Measurements from ENCODE around the gene NOXO1. TPM values are rescaled to one million over a fixed set of nuclear protein-coding genes. Genes with fewer than 3 reads are reported as not detected.

NOXO1 gene
- total and polyA plus RNA-seq, 9 of the 15 experiments (the other 6 are each of a cell fraction or from before 2014, with no cell fraction given), result not detected

DNA sequence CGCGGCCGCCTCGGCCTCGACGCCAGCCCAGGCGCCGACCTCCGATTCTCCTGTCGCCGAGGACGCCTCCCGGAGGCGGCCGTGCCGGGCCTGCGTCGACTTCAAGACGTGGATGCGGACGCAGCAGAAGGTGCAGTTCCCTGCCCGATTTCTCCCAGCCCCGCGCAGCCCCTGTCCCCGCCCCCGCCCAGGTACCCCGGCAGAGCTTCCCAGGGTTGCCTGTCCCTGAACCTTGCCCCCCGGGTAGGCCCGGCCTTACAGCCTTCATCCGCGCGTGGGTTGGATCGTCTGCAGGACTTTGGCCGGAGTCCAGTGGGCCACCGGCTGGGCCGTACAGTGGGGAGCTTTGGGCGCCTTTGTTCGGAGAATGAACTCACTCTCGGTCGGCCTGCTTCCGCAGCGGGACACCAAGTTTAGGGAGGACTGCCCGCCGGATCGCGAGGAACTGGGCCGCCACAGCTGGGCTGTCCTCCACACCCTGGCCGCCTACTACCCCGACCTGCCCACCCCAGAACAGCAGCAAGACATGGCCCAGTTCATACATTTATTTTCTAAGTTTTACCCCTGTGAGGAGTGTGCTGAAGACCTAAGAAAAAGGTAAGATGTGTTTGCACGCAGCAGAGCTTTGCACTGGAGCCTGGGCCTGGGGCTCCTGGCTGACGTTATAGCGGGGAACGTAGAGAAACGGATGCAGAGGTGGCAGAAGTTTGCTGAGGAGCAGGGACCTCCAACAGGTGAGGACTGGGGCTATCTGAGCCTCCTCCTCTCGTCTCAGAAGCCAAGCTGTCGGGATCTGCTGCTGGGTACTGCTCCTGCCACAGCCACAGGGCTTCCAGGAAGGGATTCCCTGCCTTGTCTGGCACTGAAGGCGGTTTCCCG, 3.3 kb upstream of the NOXO1 start (continued):
- no peak for TF ChIP-seq ZBTB26 (CRISPR knock-in tag; IDR thresholded peaks at IDR 0.05)

- H3K4me1 ChIP-seq (replicated peaks in 1 of 2; ENCODE audit: control insufficient read depth in 2 of 2, insufficient read depth in 2 of 2, low read length in 2 of 2), result peaks cover 6 to 72% of the 10 kb centered on the region in 2 experiments; a peak in 4 of 5 replicates
- peak within 1 kb of the TSS; percentile 70 for H3K4me3 ChIP-seq
- DNase-seq (ENCODE audit: extremely low read depth in 1 of 4, low spot score in 3 of 4) (peak; percentile 92 to 98 (median 94)), FAIRE-seq (peak; percentile 90), ATAC-seq (peak; percentile 94)
- H3K9me3 ChIP-seq (replicated peaks; ENCODE audit: control insufficient read depth, insufficient read depth, low read depth, low read length), result no peaks in the 10 kb centered on the region
- H3K4me2 ChIP-seq (ENCODE audit: insufficient read depth, low read length), result peak within 1 kb of the TSS; percentile 82
- in situ Hi-C loops (cut with MboI) (no loop called here), intact Hi-C loops (cut with micrococcal nuclease) (no loop called here)
- no peaks in the 10 kb centered on the region for H3K9me1 ChIP-seq (ENCODE audit: control insufficient read depth, insufficient read depth, low read length)
- POLR2A ChIA-PET, result interaction anchor here (0.9 to 10.2 kb wide), 6 partner anchors 9 to 33 kb away, joined by 3 to 103 read pairs (median 4); partner anchors contain the start of genes RNF151, RPS2 and TBL3
- CTCF ChIA-PET (ENCODE audit: low intra/inter-chr PET ratio), result interaction anchor here (0.7 kb wide), 1 partner anchor 198 kb away, joined by 3 read pairs; no protein-coding TSS in a partner anchor
- H4K20me1 ChIP-seq (replicated peaks; ENCODE audit: control insufficient read depth, insufficient read depth, low read length), result no peaks in the 10 kb centered on the region
- H3K27me3 ChIP-seq (ENCODE audit: control insufficient read depth in 2 of 2, insufficient read depth in 2 of 2, low read length in 2 of 2), result no peaks in the 10 kb centered on the region
- H3K9ac ChIP-seq (ENCODE audit: insufficient read depth in 1 of 2, low read depth in 2 of 2, low read length in 2 of 2), result peak within 1 kb of the TSS; percentile 67 to 98
- under 1% methylated on average over 75 of the region's 109 CpGs for WGBS (ENCODE audit: insufficient coverage, low coverage, missing lambda C conversion rate)
- peak within 1 kb of the TSS; percentile 73 for H3K27ac ChIP-seq (ENCODE audit: extremely low read depth, low read depth, low read length)
- BruUV-seq (replicated peaks), result no TSS peak
- H2AFZ ChIP-seq (ENCODE audit: low read depth, low read length), result peak within 1 kb of the TSS; percentile 88
- H3K36me3 ChIP-seq (ENCODE audit: control insufficient read depth, insufficient read depth, low read length), result peaks cover 30% of the 10 kb centered on the region; the same call in 1 of the 3 replicates
- peaks cover 16% of the 10 kb centered on the region for H3K79me2 ChIP-seq (ENCODE audit: control insufficient read depth, insufficient read depth, low read length)
- TF ChIP-seq, protein P1, sequence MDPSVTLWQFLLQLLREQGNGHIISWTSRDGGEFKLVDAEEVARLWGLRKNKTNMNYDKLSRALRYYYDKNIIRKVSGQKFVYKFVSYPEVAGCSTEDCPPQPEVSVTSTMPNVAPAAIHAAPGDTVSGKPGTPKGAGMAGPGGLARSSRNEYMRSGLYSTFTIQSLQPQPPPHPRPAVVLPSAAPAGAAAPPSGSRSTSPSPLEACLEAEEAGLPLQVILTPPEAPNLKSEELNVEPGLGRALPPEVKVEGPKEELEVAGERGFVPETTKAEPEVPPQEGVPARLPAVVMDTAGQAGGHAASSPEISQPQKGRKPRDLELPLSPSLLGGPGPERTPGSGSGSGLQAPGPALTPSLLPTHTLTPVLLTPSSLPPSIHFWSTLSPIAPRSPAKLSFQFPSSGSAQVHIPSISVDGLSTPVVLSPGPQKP (CRISPR knock-in tag; IDR thresholded peaks at IDR 0.05), result no peak
- TF ChIP-seq ZNF253 (CRISPR knock-in tag; conservative IDR thresholded peaks at IDR 0.05), result no peak
- peak; percentile 73 for TF ChIP-seq ETS1 (conservative IDR thresholded peaks at IDR 0.05; ENCODE audit: control insufficient read depth, low read depth, low read length)
- no peak for TF ChIP-seq ZNF79 (CRISPR knock-in tag; IDR thresholded peaks at IDR 0.05; ENCODE audit: low read depth)
- TF ChIP-seq BHLHE40 (IDR thresholded peaks at IDR 0.05; ENCODE audit: low read length), result peak; percentile 78
- TF ChIP-seq, protein P2, sequence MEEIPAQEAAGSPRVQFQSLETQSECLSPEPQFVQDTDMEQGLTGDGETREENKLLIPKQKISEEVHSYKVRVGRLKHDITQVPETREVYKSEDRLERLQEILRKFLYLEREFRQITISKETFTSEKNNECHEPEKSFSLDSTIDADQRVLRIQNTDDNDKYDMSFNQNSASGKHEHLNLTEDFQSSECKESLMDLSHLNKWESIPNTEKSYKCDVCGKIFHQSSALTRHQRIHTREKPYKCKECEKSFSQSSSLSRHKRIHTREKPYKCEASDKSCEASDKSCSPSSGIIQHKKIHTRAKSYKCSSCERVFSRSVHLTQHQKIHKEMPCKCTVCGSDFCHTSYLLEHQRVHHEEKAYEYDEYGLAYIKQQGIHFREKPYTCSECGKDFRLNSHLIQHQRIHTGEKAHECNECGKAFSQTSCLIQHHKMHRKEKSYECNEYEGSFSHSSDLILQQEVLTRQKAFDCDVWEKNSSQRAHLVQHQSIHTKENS (CRISPR knock-in tag; IDR thresholded peaks at IDR 0.05), result no peak
- peak; percentile 58 to 68; a peak in 2 of 4 replicates for TF ChIP-seq SIN3A (IDR thresholded peaks at IDR 0.05; ENCODE audit: borderline replicate concordance in 2 of 2, control insufficient read depth in 1 of 2, low read depth in 2 of 2, low read length in 2 of 2)
- no peak for TF ChIP-seq ZBTB5 (IDR thresholded peaks at IDR 0.05)
Measured at GRCh38 chr16:1983544-1984346, 2.5 kb upstream of the NOXO1 start, which contains the start of gene GFER. Gene GFER, plus strand, starts transcription at chr16:1984193. Its CDS starts 26 bp downstream, at chr16:1984219.

Measured in K562 (cell line).